GM12873 (cell line): Measurements from ENCODE around the gene RCOR1.

ENCODE experiments used
- TF ChIP-seq, protein P1 (sequence below): IDR thresholded peaks from 2 replicates; pipeline ENCODE4 v1.5.1; 2012; ENCODE audit warnings: low read depth, mild to moderate bottlenecking, moderate library complexity, low read length, control low read depth; ENCODE audit not compliant: insufficient read depth; ENCODE audit errors: missing control alignments

The RCOR1 gene

DNA sequence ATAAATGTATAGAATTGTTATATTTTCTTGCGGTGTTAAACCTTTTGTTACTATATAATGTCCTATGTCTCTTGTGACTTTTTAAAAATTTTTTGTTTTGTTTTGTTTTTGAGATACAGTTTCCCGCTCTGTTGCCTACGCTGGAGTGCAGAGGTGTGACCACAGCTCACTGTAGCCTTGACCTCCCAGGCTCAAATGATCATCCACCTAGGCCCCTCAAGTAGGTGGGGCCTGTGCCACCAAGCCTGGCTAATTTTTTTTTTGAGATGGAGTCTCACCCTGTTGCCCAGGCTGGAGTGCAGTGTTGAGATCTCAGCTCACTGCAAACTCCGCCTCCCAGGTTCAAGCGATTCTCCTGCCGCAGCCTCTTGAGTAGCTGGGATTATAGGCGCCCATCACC lies 26.5 kb upstream of the RCOR1 start:
- TF ChIP-seq, protein P1, sequence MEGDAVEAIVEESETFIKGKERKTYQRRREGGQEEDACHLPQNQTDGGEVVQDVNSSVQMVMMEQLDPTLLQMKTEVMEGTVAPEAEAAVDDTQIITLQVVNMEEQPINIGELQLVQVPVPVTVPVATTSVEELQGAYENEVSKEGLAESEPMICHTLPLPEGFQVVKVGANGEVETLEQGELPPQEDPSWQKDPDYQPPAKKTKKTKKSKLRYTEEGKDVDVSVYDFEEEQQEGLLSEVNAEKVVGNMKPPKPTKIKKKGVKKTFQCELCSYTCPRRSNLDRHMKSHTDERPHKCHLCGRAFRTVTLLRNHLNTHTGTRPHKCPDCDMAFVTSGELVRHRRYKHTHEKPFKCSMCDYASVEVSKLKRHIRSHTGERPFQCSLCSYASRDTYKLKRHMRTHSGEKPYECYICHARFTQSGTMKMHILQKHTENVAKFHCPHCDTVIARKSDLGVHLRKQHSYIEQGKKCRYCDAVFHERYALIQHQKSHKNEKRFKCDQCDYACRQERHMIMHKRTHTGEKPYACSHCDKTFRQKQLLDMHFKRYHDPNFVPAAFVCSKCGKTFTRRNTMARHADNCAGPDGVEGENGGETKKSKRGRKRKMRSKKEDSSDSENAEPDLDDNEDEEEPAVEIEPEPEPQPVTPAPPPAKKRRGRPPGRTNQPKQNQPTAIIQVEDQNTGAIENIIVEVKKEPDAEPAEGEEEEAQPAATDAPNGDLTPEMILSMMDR = no peak

DNA sequence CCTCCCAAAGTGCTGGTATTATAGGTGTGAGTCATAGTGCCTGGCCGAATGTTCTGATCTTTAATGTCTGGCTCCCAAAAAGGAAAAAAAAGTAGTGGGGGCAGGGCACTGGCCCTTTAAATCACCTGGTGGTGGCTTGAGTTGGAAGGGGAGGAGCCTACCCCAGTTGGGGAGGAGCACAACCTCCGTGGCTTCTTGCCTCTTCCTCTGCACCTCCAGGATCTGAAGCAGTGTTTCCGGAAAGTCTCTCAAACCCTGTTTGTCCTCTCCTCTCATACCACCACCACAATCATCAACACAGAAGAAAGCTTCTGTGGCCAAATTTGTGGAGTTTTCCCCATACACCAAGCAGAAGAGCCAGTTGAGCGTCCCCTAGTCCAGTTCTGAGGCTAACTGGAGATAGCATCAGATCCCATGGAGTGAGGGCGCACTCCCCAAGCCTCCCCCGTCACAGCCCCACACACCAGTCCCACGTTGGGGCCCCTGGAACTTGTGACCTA lies 24.3 kb upstream of the RCOR1 start:
- TF ChIP-seq, protein P1 = no peak

DNA sequence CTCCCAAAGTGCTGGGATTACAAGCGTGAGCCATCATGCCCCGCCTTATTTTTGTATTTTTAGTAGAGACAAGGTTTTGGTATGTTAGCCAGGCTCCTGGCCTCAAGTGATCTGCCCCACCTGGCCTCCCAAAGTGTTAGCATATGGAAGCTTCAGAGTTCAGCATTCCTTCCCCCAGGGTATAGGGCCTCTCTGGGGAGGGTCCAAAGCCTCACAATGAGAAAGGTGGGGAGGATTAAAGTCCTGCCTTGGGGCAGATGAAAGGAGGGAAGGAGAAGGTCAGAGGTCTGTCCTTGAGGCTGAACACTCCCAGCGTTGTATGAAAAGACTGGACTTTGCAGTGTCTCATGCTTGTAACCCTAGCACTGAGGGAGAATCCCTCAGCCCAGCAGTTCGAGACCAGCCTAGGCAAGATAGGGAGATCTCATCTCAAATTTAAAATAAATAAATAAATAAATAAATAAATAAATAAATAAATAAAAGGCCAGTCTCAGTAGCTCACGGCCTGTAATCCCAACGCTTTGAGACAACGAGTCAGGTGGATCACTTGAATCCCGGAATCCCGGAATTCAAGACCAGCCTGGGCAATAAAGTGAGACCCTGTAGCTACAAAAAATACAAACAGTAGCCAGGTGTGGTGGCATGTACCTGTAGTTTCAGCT lies 22.0 kb upstream of the RCOR1 start:
- TF ChIP-seq, protein P1 = no peak

DNA sequence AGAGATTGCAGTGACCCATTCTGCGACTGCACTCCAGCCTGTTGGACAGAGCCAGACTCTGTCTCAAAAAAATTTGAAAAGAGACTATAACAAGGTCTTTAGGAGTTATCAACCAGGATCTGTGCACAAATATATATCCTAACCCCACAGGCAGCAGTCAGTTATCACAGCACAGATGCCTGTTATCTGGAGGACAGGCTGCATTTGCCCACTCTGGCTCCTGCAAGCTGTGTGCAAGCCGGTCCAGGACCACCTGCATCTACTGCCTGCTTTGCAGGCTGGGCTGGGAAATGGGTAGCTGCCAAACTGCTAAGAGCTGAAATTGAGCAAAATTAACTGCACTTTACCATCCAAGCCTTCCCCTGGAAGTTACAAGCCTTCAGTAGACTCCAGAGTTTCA lies 21.4 kb upstream of the RCOR1 start:
- TF ChIP-seq, protein P1 = no peak

DNA sequence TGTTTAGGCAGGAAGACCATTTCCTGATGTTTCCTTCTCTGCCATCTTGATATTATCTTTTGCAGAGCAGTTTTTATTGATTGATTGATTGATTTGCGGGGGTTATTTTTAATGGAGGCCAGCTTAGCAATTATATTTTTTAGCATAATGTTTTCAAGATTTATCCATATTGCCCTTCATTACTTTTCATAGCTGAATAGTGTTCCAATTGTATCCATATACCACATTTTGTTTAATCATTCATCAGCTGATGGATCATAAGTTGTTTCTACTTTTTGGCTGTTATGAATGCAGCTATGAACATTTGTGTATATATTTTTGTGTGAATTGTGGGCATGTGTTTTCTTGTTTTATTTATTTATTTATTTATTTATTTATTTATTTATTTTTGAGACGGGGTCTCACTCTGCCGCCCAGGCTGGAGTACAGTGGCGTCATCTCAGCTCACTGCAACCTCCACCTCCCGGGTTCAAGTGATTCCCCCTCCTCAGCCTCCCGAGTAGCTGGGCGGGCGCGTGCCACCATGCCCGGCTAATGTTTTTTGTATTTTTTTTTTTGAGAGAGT lies 20.9 kb upstream of the RCOR1 start:
- TF ChIP-seq, protein P1 = no peak

DNA sequence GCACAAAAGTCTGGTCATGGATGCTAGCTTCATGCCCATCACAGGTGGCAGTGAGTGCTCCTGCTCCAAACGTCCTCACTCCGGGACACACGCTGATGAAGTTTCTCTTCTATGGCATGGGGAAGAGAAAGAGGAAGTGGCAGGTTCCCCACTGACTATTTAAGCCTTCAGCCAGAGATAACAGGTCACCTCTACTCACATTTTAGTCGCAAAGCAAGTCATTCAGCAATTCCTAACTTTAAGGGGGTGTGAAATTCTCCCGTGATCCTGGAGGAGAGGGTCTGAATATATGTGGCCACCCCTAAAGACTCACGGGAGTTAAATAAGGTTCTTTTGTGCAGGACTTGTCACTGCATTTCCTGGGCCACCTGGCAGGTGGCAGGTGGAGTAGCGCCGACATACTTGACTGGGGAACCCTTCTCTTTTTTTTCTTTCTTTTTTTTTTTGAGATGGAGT lies 18.8 kb upstream of the RCOR1 start:
- TF ChIP-seq, protein P1 = no peak

DNA sequence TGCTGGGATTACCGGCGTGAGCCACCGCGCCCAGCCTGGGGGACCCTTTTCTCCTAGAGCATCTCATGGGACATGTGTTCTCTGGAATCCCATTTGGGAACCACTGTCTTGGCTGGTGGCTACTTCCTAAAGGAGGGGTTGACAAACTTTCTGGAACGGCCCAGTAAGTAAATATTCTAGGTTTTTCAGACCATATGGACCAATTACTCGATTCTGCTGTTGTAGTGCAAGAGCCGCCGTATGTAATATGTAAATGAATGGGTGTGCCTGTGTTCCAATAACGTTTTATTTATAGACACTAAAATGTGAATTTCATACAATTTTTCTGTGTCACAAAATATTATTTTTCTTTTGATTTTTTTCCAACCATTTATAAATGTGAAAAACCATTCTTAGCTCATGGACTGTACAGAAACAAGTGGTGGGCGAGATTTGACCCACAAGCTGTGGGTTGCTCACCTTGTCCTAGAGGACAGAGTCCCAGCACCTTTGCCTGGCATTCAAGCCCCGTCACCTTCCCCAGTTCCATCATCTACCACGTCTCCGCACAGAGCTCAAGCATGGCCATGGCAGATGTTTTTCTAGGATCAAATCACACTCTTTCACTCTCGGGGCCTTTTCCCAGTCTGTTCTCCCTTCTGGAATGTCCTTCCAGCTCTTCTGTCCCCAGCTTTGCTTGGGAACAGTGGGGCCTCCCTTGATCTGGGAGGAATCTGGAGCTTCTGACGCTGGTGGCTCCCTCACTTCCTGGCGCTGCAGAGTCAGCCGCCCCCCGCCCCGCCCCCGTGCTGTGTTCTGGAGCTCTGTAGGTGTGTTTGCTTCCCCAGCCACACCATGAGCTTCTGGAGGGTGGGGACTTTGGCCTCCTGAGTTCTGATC lies 17.9 kb upstream of the RCOR1 start:
- TF ChIP-seq, protein P1 = no peak
